Suprapubic skin (tissue), 4 donors: Measurements from ENCODE around the gene ACTR10. TPM values are rescaled to one million over a fixed set of nuclear protein-coding genes. Genes with fewer than 3 reads are reported as not detected.

Experiments
- DNase-seq, 2 donors: peaks; one replicate each; pipeline ENCODE4 v3.0.0-alpha.2; 2019; ENCODE audit warnings: low spot score in 2 of 2
- H3K27ac ChIP-seq: fragments of 200-600 bp; sonication (generic); one replicate; pipeline ENCODE4 v1.5.1; 2019
- H3K27me3 ChIP-seq: fragments of 200-600 bp; sonication (generic); one replicate; pipeline ENCODE4 v1.5.1; 2019
- H3K36me3 ChIP-seq: fragments of 200-600 bp; sonication (generic); one replicate; pipeline ENCODE4 v1.5.1; 2019
- H3K4me1 ChIP-seq: fragments of 200-600 bp; sonication (generic); one replicate; pipeline ENCODE4 v1.5.1; 2019
- H3K4me3 ChIP-seq: fragments of 200-600 bp; sonication (generic); one replicate; pipeline ENCODE4 v1.5.1; 2019; ENCODE audit warnings: mild to moderate bottlenecking
- H3K9me3 ChIP-seq: fragments of 200-600 bp; sonication (generic); one replicate; pipeline ENCODE4 v1.5.1; 2019
- EP300 ChIP-seq: sonication (generic); formaldehyde crosslinking; IDR thresholded peaks from one replicate; pipeline ENCODE4 v1.6.1; 2017; ENCODE audit warnings: antibody characterized with exemption
- POLR2A ChIP-seq, 2 donors: fragments of 450-650 bp; IDR thresholded peaks; one replicate each; pipeline ENCODE4 v1.6.1; 2017; ENCODE audit warnings: antibody characterized with exemption in 2 of 2, mild to moderate bottlenecking in 2 of 2, moderate library complexity in 2 of 2
- POLR2AphosphoS5 ChIP-seq, 3 donors: sonication (generic); formaldehyde crosslinking; IDR thresholded peaks; one replicate each; pipeline ENCODE4 v1.6.1; 2017; ENCODE audit warnings: antibody characterized with exemption in 3 of 3
- WGBS: methylation state at CpG from one replicate; pipeline ENCODE4 v1.1.5; 2018; 5-methylcytosine and 5-hydroxymethylcytosine counted together
- total RNA-seq, 4 donors: library from RNA; depleted of rRNA; stranded (reverse); fragments of >200 nt; gene quantifications; one replicate each; pipeline ENCODE4 v1.1.0, GENCODE V29; 2016
- TF ChIP-seq, protein P1 (sequence below), 2 donors: fragments of 200-600 bp in 1 of 2; fragments of 450-650 bp in 1 of 2; sonication (generic) in 1 of 2; IDR thresholded peaks; one replicate each; pipeline ENCODE4 v1.5.1; 2016 to 2019; ENCODE audit warnings: antibody characterized with exemption in 2 of 2, mild to moderate bottlenecking in 1 of 2, moderate library complexity in 1 of 2

The ACTR10 gene
- total RNA-seq, 4 donors from 2014 or later, result 39.3 to 66.9 (median 54.8) TPM

DNA sequence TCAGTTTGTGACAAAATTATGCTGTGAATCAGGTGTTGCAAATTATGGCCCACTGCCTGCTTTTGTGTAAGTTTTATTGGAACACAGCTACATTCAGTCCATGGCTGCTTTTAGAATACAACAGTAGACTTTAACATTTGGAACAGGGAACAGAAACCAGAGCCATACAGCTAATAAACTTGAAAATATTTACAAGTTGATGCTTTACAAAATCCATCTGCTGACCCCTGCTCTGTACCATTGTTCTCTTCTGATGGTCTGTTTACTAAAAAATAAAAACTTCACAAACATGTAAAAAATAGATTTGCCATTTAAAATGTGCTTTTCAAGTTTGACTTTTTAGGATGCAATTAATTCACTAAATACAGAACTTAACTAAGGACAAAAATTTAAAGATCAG lies 65.5 kb downstream of the ACTR10 start:
- TF ChIP-seq POLR2AphosphoS5 (IDR thresholded peaks at IDR 0.05) (no peak), POLR2A (IDR thresholded peaks at IDR 0.05) (no peak), EP300 (no peak)
- TF ChIP-seq, protein P1, sequence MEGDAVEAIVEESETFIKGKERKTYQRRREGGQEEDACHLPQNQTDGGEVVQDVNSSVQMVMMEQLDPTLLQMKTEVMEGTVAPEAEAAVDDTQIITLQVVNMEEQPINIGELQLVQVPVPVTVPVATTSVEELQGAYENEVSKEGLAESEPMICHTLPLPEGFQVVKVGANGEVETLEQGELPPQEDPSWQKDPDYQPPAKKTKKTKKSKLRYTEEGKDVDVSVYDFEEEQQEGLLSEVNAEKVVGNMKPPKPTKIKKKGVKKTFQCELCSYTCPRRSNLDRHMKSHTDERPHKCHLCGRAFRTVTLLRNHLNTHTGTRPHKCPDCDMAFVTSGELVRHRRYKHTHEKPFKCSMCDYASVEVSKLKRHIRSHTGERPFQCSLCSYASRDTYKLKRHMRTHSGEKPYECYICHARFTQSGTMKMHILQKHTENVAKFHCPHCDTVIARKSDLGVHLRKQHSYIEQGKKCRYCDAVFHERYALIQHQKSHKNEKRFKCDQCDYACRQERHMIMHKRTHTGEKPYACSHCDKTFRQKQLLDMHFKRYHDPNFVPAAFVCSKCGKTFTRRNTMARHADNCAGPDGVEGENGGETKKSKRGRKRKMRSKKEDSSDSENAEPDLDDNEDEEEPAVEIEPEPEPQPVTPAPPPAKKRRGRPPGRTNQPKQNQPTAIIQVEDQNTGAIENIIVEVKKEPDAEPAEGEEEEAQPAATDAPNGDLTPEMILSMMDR (IDR thresholded peaks at IDR 0.05), result no peak
- H3K9me3 ChIP-seq, result no peaks in the 10 kb centered on the region
- H3K27ac ChIP-seq, result no peak overlapping the region
- no peaks in the 10 kb centered on the region for H3K4me1 ChIP-seq
- H3K36me3 ChIP-seq, result peaks cover 82% of the 10 kb centered on the region
- H3K4me3 ChIP-seq, result no peak overlapping the region
- no peaks in the 10 kb centered on the region for H3K27me3 ChIP-seq
- no peak for DNase-seq

GRCh38 chr14:58270628-58271027 lies 70.7 kb downstream of the ACTR10 start:
- Histone ChIP-seq H3K4me3 (no peak overlapping the region), H3K9me3 (no peaks in the 10 kb centered on the region), H3K36me3 (peaks cover 81% of the 10 kb centered on the region), H3K4me1 (peaks cover 4% of the 10 kb centered on the region), H3K27me3 (no peaks in the 10 kb centered on the region), H3K27ac (no peak overlapping the region)
- DNase-seq, result no peak
- WGBS, result 73% methylated on average over 2 of the region's 2 CpGs
- TF ChIP-seq POLR2A (IDR thresholded peaks at IDR 0.05) (no peak), POLR2AphosphoS5 (IDR thresholded peaks at IDR 0.05) (no peak)
- TF ChIP-seq, protein P1 (IDR thresholded peaks at IDR 0.05), result no peak

DNA sequence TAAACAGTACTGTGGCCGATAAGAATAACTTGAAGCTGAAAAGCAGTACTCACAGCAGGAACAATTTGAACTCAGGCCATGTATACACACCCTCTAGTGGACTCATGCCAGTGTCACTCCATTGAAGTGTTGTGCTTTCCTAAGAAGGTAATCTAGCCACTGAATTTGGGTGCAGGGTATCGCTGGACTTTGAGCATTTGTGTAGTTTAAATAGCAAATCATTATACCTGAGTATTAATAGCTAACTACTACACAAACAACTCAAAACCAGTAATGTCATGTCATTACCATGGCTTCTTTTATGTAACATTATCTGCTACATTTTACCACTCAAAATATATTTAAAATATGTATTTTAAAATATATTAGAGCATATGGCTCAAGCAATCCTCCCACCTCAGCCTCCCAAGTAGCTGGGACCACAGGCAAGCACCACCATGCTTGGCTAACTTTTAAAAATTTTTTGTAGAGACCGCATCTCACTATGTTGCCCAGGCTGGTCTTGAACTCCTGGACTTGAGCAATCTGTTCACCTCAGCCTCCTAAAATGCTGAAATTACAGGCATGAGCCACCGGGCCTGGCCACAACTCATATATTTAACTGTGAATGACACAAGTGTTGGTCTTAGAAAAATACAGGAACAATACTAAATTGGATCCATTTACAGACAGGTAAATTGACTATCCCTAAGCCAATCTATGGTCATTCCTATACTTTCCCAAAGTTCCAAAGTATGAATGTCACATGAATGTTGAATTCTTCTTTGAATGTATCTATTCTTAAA lies 72.8 kb downstream of the ACTR10 start:
- H3K27ac ChIP-seq, result no peak overlapping the region

DNA sequence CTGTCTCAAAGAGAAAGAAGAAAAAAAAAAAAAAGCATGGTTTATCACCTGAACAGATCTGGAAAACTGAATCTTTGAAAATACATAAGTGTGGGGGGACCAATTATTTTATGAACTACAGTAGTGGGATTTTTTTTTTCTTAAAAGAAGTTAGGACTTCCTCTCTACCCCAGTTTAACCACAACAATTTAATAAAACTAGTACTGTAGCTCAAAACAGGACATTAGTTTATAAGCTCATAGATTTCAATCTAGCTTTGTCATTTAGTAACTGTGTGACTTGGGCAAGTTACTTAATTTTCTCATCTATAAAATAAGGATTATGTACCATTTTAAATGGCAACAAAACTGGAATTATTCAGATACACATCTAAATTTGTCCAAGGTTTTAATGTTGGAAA lies 74.9 kb downstream of the ACTR10 start:
- Histone ChIP-seq H3K4me1 (peaks cover 12% of the 10 kb centered on the region), H3K36me3 (peaks cover 64% of the 10 kb centered on the region)
- no peak for TF ChIP-seq POLR2AphosphoS5 (IDR thresholded peaks at IDR 0.05)
- TF ChIP-seq, protein P1 (IDR thresholded peaks at IDR 0.05), result no peak
- no peak for TF ChIP-seq EP300
- TF ChIP-seq POLR2A (IDR thresholded peaks at IDR 0.05), result no peak

More for the DNA sequence above, 72.8 kb downstream of the ACTR10 start:
- H3K9me3 ChIP-seq, result no peaks in the 10 kb centered on the region
- peaks cover 12% of the 10 kb centered on the region for H3K4me1 ChIP-seq
- no peak for TF ChIP-seq POLR2A (IDR thresholded peaks at IDR 0.05)
- TF ChIP-seq EP300, result no peak
- no peak for TF ChIP-seq POLR2AphosphoS5 (IDR thresholded peaks at IDR 0.05)
- TF ChIP-seq, protein P1 (IDR thresholded peaks at IDR 0.05), result no peak
- 70% methylated on average over 4 of the region's 4 CpGs for WGBS
- no peak for DNase-seq
- H3K4me3 ChIP-seq, result no peak overlapping the region
- H3K27me3 ChIP-seq, result no peaks in the 10 kb centered on the region
- peaks cover 69% of the 10 kb centered on the region for H3K36me3 ChIP-seq

GRCh38 chr14:58275527-58276190 lies 75.7 kb downstream of the ACTR10 start:
- H3K4me1 ChIP-seq, result peaks cover 16% of the 10 kb centered on the region
- no peak for DNase-seq
- H3K27me3 ChIP-seq, result no peaks in the 10 kb centered on the region
- 75% methylated on average over 2 of the region's 2 CpGs for WGBS
- no peak overlapping the region for H3K4me3 ChIP-seq
- no peak overlapping the region for H3K27ac ChIP-seq
- H3K9me3 ChIP-seq, result no peaks in the 10 kb centered on the region
- no peak for TF ChIP-seq EP300
- TF ChIP-seq, protein P1 (IDR thresholded peaks at IDR 0.05), result no peak
- TF ChIP-seq POLR2A (IDR thresholded peaks at IDR 0.05), result no peak
- no peak for TF ChIP-seq POLR2AphosphoS5 (IDR thresholded peaks at IDR 0.05)
- peaks cover 56% of the 10 kb centered on the region for H3K36me3 ChIP-seq

More for the DNA sequence above, 74.9 kb downstream of the ACTR10 start:
- no peak overlapping the region for H3K4me3 ChIP-seq
- no peaks in the 10 kb centered on the region for H3K9me3 ChIP-seq
- H3K27me3 ChIP-seq, result no peaks in the 10 kb centered on the region
- no peak overlapping the region for H3K27ac ChIP-seq
- no peak for DNase-seq
